IPS DF 19.7 (cell line): ENCODE results near the gene ANXA3.

ENCODE experiments used
- DNase-seq: peaks from one replicate; pipeline ENCODE4 v3.0.0-alpha.2; 2013; ENCODE audit warnings: low read depth, low spot score

ANXA3 gene

DNA sequence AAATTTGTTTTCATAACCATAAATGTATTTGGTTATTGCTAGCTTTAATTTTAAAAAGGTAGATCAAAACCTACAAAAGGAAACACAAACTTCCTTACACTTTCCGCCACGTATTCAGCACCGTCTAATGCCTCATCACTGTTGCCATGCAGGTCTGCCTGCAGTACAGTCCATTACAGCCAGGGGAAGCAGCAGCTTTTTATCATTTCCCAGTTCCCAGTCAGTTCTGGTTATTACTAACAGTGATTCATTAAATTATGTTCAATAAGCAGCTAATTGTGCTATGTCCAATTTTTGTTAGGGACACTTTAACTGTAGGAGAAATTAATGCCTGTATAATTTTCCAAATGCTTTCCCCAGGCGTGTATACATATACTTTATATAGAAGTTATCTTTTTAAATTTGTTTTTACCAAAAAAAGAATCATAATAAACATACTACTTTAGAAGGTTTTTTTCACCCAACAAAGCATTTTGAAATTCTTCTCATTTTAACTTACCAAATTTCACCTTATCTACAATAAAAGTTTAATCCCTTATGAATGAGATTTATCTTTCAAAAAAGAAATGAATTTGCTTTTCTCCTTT lies 93.3 kb downstream of the ANXA3 start:
- no peak for DNase-seq

GRCh38 chr4:78645853-78646757 lies 94.5 kb downstream of the ANXA3 start:
- DNase-seq, result no peak

- DNase-seq, result no peak
These were observed 95.7 kb downstream of the ANXA3 start for GRCh38 chr4:78647272-78647671.

DNA sequence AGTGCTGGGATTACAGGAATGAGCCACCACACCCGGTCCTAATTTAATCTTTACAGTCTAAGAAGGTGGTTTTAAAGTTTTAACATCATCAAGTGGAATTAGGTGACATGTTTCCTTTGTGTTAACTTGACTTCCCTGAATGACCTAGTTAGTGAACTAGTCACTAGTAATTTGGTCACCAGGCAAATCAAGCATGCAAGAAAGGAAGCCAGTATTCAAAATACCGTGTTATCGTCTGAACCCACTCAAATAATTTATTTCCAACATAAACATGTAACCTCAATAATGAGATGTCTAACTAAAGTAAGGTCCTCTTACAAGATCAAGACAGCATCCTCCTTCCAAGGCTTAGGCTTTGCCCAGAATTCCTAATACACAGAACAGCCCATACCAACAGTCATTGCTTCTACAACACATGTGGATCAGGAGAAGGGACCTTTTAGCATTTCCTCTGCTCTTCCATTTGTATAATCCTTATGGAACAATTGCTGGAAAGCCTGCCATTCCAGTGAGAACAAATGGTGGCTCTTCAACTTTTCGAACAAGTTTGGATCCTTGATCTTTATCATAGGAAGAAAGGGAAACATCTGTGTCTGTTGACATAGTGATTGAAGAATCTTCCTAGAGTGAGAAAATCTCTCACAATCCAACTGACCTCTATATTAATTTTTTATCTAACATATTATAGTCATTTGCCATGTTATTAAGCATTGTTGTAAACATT lies 97.2 kb downstream of the ANXA3 start:
- DNase-seq, result no peak

- DNase-seq, result no peak
These were observed 98.8 kb downstream of the ANXA3 start for GRCh38 chr4:78650106-78651024.

GRCh38 chr4:78651250-78651860 lies 99.8 kb downstream of the ANXA3 start:
- no peak for DNase-seq

- no peak for DNase-seq
These were observed 100.8 kb downstream of the ANXA3 start for GRCh38 chr4:78652282-78652876.

DNA sequence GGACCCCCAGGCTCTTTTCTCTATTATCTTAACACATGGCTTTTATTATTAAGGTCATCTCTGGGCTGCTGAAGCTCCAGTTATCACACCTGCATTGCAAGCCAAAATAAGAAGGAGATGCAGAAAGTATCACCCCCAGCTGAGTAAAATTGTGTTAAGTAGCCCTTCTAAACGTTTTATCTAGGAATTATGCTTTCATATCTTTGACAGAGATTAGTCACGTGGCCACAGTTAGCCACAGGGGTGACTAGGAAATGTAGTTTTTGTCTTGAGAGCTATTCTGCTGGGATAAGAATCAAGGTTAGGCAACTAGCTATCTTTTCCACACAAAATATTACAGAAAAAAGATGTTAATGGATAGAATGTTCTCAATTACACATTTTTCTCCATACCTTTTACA lies 102.1 kb downstream of the ANXA3 start:
- DNase-seq, result no peak

DNA sequence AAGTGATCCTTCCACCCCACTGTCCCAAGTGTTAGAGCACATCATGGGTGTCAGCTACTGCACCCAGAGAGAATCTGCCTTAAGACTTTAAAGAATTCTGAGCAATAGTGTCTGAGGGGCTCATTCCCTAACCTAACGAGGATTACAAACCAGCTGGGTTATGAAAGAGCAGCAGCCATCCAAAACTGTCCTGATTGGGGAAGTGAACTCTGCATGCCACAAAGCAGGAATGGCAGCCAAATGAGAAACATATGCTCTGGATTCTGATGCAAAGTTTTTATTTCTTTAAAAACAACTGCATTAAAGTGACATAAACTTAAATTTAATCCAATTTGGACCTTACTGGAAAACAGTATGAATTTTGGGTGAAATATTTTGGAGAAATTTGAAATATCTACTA lies 103.2 kb downstream of the ANXA3 start:
- no peak for DNase-seq

DNA sequence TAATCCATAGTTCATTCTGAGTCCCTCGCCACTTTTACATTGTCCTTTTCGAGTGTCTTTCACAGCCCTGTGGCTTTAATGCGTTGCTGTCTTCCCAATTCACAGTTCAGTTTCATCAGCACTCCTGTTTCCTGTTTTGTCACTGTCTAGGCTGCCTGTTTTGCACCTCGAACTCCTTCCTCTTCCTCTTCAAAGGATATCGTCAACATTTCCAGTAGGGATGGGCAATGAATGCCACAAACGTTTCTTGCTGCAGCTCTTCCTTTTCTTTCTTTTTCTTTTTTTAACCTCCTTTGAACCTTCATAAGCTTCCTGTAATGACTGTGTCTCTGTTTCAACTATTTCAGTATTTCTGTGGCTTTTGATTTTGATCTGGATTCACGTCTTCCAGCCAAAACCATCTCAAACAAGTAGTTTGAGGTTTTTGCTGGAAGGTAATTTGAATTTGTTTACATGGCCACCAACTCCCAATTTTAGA lies 105.4 kb downstream of the ANXA3 start:
- no peak for DNase-seq

- DNase-seq, result no peak
These were observed 107.7 kb downstream of the ANXA3 start for GRCh38 chr4:78659264-78659663.

GRCh38 chr4:78659665-78660064 lies 108.1 kb downstream of the ANXA3 start:
- no peak for DNase-seq
